Spleen (tissue), 11 donors: Measurements from ENCODE around the gene FLACC1. TPM values are rescaled to one million over a fixed set of nuclear protein-coding genes. Genes with fewer than 3 reads are reported as not detected.
"Not testable (repeated sequence)": the region's sequence is repeated elsewhere in the genome, so short reads cannot be mapped to it uniquely, and the experiment has no call there.

Experiments
- DNase-seq: peaks from one replicate; pipeline ENCODE4 v3.0.0-alpha.2; 2020
- H3K27ac ChIP-seq, 8 donors: fragments of 200-600 bp; sonication (generic) in 7 of 8; 1 replicate in 4 of 8; 2 replicates in 4 of 8; pipeline versions ENCODE4 v1.5.0 to v1.8.0; 2016 to 2021; ENCODE audit warnings: inconsistent platforms in 4 of 8, mild to moderate bottlenecking in 4 of 8, moderate library complexity in 1 of 8
- H3K27me3 ChIP-seq, 7 donors: fragments of 200-600 bp; sonication (generic) in 6 of 7; replicated peaks in 1 of 7; 1 replicate in 4 of 7; 2 replicates in 3 of 7; pipeline versions ENCODE4 v1.5.0 to v1.8.0; 2016 to 2021; ENCODE audit warnings: inconsistent platforms in 3 of 7, mild to moderate bottlenecking in 1 of 7
- H3K36me3 ChIP-seq, 6 donors: fragments of 200-600 bp; sonication (generic) in 5 of 6; 1 replicate in 4 of 6; 2 replicates in 2 of 6; pipeline versions ENCODE4 v1.5.0 to v1.8.0; 2016 to 2021; ENCODE audit warnings: inconsistent platforms in 2 of 6
- H3K4me1 ChIP-seq, 6 donors: fragments of 200-600 bp; sonication (generic) in 5 of 6; 1 replicate in 3 of 6; 2 replicates in 3 of 6; pipeline versions ENCODE4 v1.5.0 to v1.8.0; 2016 to 2021; ENCODE audit warnings: inconsistent platforms in 3 of 6
- H3K4me3 ChIP-seq, 8 donors: fragments of 200-600 bp; sonication (generic) in 7 of 8; 1 replicate in 4 of 8; 2 replicates in 4 of 8; pipeline versions ENCODE4 v1.5.0 to v1.8.0; 2016 to 2021; ENCODE audit warnings: inconsistent platforms in 4 of 8, mild to moderate bottlenecking in 4 of 8, moderate library complexity in 2 of 8
- H3K9me3 ChIP-seq, 8 donors: fragments of 200-600 bp; sonication (generic) in 7 of 8; 1 replicate in 4 of 8; 2 replicates in 4 of 8; pipeline versions ENCODE4 v1.5.0 to v1.8.0; 2016 to 2021; ENCODE audit warnings: inconsistent platforms in 4 of 8
- CTCF ChIP-seq, 11 experiments: fragments of 200-600 bp in 7 of 11; fragments of 450-650 bp in 4 of 11; sonication (generic) in 4 of 11; IDR thresholded peaks in 8 of 11; conservative IDR thresholded peaks in 3 of 11; 1 replicate in 7 of 11; 2 replicates in 4 of 11; pipeline versions ENCODE4 v1.4.0 to v1.8.0; 2016 to 2021; ENCODE audit warnings: antibody characterized with exemption in 11 of 11, inconsistent platforms in 4 of 11, mild to moderate bottlenecking in 1 of 11
- POLR2A ChIP-seq, 3 donors: fragments of 450-650 bp; IDR thresholded peaks; one replicate each; pipeline ENCODE4 v1.5.1; 2017; ENCODE audit warnings: antibody characterized with exemption in 3 of 3, mild to moderate bottlenecking in 1 of 3
- POLR2AphosphoS5 ChIP-seq, 3 donors: sonication (generic); formaldehyde crosslinking; IDR thresholded peaks; one replicate each; pipeline ENCODE4 v1.5.1; 2017; ENCODE audit warnings: antibody characterized with exemption in 3 of 3
- WGBS, 5 donors: extraction: QIAGEN DNeasy Blood & Tissue Kit in 3 of 5; methylation state at CpG; one replicate each; pipeline versions ENCODE4 v1.1.5 to v1.1.7; 2013 to 2018; 5-methylcytosine and 5-hydroxymethylcytosine counted together
- intact Hi-C: fragments of 100-400 bp; cut with DNase I; formaldehyde crosslinking; loops from one replicate; pipeline ENCODE4 v1.15.0; 2023; ENCODE audit warnings: low total_unique reads
- polyA plus RNA-seq, 3 donors: library from polyadenylated mRNA; stranded (reverse); fragments of 200-250 nt; gene quantifications; one replicate each; pipeline ENCODE4 v1.2.1, GENCODE V29; 2013
- total RNA-seq, 7 donors: library from RNA; depleted of rRNA in 3 of 7; stranded (reverse); fragments of >200 nt in 3 of 7; fragmentation: NEBNext Ultra II Directional in 4 of 7; extraction: Animal tissue kit (Norgen Biotek cat#: 25700) in 4 of 7; gene quantifications; one replicate each; pipeline versions ENCODE4 v1.1.0 to v1.2.1, GENCODE V29; 2016 to 2021
- donor health status: healthy with polysubstance abuse.
- donor health status: DM: no; HTN: no; CAD: no; lungs with moderate emphysema.
- donor health status: DM: no; HTN: no; CAD: no.
- donor health status: Bipolar disorder and iron deficiency.
- donor health status: healthy.
- donor health status: DM: no; HTN: no; CAD: no.
- donor health status: DM: yes; HTN: yes; CAD: no.

FLACC1 gene
- total and polyA plus RNA-seq, 10 donors = 0.30 to 5.7 (median 3.1) TPM

DNA sequence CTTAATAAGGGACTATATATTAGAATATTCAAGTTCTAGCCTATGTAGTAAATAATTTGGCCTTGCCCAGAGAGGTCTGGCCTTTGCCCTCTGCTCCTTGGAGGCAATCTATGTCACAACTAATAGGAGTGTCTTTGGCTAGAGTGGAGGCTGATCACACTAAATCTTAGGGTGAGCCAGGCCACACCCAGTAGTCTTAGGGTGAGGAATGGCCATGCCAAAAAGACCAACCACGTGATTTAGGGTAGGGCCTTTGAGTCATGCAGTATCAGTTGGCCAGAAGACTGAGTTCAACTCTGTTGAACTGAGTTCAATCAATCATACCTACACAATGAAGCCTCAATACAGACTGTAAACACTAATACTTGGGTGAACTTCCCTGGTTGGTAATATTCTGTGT lies 26.0 kb upstream of the FLACC1 start:
- intact Hi-C loops = no loop called here
- DNase-seq = no peak
- no peak for TF ChIP-seq POLR2AphosphoS5 (IDR thresholded peaks at IDR 0.05)
- no peak for TF ChIP-seq CTCF (IDR thresholded peaks at IDR 0.05 in 8 of 11, conservative IDR thresholded peaks at IDR 0.05 in 3 of 11)
- no peak for TF ChIP-seq POLR2A (IDR thresholded peaks at IDR 0.05)
- Histone ChIP-seq H3K4me1 (no peaks in the 10 kb centered on the region), H3K4me3 (no peak overlapping the region), H3K27ac (no peak overlapping the region), H3K27me3 (no peaks in the 10 kb centered on the region), H3K36me3 (peaks cover 0 to 100% (median 75%) of the 10 kb centered on the region in 6 donors), H3K9me3 (peaks cover 0 to 8% (median 2%) of the 10 kb centered on the region in 8 donors)
- 86 to 97% (median 90%) methylated on average over 1 of the region's 1 CpG for WGBS, 5 donors

DNA sequence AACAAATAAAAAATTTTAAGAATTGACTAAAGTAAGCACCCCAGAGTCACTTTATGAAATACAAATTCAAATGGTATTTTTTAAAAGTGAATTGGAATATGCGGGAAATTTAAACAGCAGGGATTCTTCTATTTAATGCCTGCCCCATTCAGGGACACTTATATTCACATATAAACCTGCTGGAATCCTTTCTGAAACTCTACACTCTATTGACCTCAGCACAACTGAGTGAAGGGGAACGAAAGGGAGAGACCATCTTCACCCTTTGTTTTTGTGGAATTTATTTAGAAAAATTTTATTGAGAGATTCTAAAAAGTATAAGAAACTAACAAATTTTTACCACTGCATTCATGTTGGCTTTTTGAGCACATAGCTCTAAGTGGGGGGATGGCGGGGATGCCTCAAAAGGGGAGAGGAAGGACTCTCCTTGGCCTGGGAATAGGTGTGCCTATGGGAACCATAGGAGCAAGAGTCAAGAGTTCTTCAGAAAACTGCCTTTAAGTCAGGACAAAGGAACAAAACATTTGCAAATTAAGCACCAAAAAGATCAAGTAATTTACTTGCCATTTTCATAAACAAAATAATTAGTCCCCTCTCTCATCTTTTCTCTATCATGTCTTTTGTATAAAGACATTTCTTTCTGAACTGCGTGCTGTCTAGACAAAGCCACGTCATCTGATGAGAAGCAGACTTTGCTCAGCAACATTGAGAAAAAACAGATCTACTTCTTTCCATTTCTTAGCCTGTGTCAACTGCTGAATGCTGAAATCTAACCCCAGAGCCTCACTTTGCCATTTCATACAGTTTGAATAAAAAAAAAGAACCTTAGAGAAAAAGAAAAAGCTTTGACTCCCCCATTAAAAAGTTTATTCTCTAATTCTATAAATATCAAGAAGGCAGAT lies 21.6 kb upstream of the FLACC1 start:
- Histone ChIP-seq H3K27me3 (no peaks in the 10 kb centered on the region), H3K4me1 (no peaks in the 10 kb centered on the region), H3K9me3 (peaks cover 0 to 12% (median 2%) of the 10 kb centered on the region in 8 donors), H3K27ac (no peak overlapping the region), H3K4me3 (no peak overlapping the region), H3K36me3 (peaks cover 0 to 83% (median 41%) of the 10 kb centered on the region in 6 donors)
- intact Hi-C loops = no loop called here
- DNase-seq = no peak
- no peak for TF ChIP-seq CTCF (IDR thresholded peaks at IDR 0.05 in 8 of 11, conservative IDR thresholded peaks at IDR 0.05 in 3 of 11)
- no peak for TF ChIP-seq POLR2AphosphoS5 (IDR thresholded peaks at IDR 0.05)
- TF ChIP-seq POLR2A (IDR thresholded peaks at IDR 0.05) = no peak
- WGBS, 5 donors = 90 to 96% (median 95%) methylated on average over 5 of the region's 5 CpGs

- intact Hi-C loops = no loop called here
- H3K27ac ChIP-seq = no peak overlapping the region
- WGBS, 5 donors = 86 to 99% (median 96%) methylated on average over 3 of the region's 3 CpGs
- H3K4me1 ChIP-seq = no peaks in the 10 kb centered on the region
- peaks cover 0 to 12% (median 2%) of the 10 kb centered on the region in 8 donors for H3K9me3 ChIP-seq
- peaks cover 0 to 67% (median 32%) of the 10 kb centered on the region in 6 donors for H3K36me3 ChIP-seq
- TF ChIP-seq CTCF (IDR thresholded peaks at IDR 0.05 in 8 of 11, conservative IDR thresholded peaks at IDR 0.05 in 3 of 11) (no peak), POLR2AphosphoS5 (IDR thresholded peaks at IDR 0.05) (no peak), POLR2A (IDR thresholded peaks at IDR 0.05) (no peak)
- DNase-seq = no peak
- no peak overlapping the region for H3K4me3 ChIP-seq
- no peaks in the 10 kb centered on the region for H3K27me3 ChIP-seq
Observed at GRCh38 chr2:201377218-201377617, 20.1 kb upstream of the FLACC1 start.

- TF ChIP-seq CTCF (IDR thresholded peaks at IDR 0.05 in 8 of 11, conservative IDR thresholded peaks at IDR 0.05 in 3 of 11) (no peak), POLR2AphosphoS5 (IDR thresholded peaks at IDR 0.05) (no peak), POLR2A (IDR thresholded peaks at IDR 0.05) (no peak)
- WGBS, 5 donors = 91 to 96% (median 95%) methylated on average over 6 to 11 of the region's 11 CpGs
- DNase-seq = no peak
Observed at GRCh38 chr2:201369775-201370174, 12.6 kb upstream of the FLACC1 start.

DNA sequence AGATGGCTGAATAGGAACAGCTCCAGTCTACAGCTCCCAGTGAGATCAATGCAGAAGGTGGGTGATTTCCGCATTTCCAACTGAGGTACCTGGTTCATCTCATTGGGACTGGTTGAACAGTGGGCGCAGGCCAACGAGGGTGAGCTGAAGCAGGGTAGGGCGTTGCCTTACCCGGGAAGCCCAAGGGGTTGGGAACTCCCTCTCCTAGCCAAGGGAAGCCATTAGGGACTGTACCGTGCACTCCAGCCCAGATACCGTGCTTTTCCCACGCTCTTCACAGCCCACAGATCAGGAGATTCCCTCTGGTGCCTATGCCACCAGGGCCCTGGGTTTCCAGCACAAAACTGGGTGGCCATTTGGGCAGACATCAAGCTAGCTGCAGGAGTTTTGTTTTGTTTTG lies 12.2 kb upstream of the FLACC1 start:
- whole genome bisulfite sequencing, 5 donors = 92 to 96% (median 95%) methylated on average over 7 to 8 of the region's 8 CpGs
- H3K4me3 ChIP-seq = not testable (repeated sequence)

More at GRCh38 chr2:201369775-201370174, 12.6 kb upstream of the FLACC1 start:
- Histone ChIP-seq H3K4me1 (no peaks in the 10 kb centered on the region), H3K27ac (no peak overlapping the region), H3K36me3 (peaks cover 0 to 22% (median 4%) of the 10 kb centered on the region in 6 donors), H3K4me3 (no peak overlapping the region), H3K9me3 (peaks cover 0 to 24% (median 20%) of the 10 kb centered on the region in 8 donors), H3K27me3 (no peaks in the 10 kb centered on the region)
- intact Hi-C loops = no loop called here

More for the DNA sequence above, 12.2 kb upstream of the FLACC1 start:
- Histone ChIP-seq H3K36me3 (peaks cover 0 to 26% (median 4%) of the 10 kb centered on the region in 6 donors), H3K9me3 (peaks cover 0 to 26% (median 23%) of the 10 kb centered on the region in 8 donors)
- H3K4me1 ChIP-seq, DNase-seq, H3K27me3 ChIP-seq, H3K27ac ChIP-seq, intact Hi-C loops: not testable (repeated sequence)
